Measurements from ENCODE around the gene BCAS3.
"Not testable (repeated sequence)": the region's sequence is repeated elsewhere in the genome, so short reads cannot be mapped to it uniquely, and the experiment has no call there.

BCAS3 gene

DNA sequence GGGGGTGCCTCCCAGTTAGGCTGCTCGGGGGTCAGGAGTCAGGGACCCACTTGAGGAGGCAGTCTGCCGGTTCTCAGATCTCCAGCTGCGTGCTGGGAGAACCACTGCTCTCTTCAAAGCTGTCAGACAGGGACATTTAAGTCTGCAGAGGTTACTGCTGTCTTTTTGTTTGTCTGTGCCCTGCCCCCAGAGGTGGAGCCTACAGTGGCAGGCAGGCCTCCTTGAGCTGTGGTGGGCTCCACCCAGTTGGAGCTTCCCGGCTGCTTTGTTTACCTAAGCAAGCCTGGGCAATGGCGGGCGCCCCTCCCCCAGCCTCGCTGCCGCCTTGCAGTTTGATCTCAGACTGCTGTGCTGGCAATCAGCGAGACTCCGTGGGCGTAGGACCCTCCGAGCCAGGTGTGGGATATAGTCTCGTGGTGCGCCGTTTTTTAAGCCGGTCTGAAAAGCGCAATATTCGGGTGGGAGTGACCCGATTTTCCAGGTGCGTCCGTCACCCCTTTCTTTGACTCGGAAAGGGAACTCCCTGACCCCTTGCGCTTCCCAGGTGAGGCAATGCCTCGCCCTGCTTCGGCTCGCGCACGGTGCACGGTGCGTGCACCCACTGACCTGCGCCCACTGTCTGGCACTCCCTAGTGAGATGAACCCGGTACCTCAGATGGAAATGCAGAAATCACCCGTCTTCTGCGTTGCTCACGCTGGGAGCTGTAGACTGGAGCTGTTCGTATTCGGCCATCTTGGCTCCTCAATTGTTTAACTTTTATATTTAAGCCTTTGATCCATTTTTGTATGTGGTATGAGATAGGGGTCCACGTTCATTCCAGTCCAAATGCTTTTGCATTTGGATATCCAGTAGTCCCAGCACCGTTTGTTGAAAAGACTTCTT is 209.3 kb downstream of the BCAS3 start:
- H3K27me3 Mint-ChIP-seq; H3K9me3 Mint-ChIP-seq; ATAC-seq (replicated peaks; ENCODE audit: extremely low read depth, poor library complexity, severe bottlenecking); DNase-seq (ENCODE audit: low spot score in 2 of 2); H3K4me1 Mint-ChIP-seq; H3K36me3 Mint-ChIP-seq (ENCODE audit: insufficient read depth); H3K27ac Mint-ChIP-seq (ENCODE audit: low read depth): not testable (repeated sequence)
- peak overlapping the region; percentile 71 for H3K4me3 Mint-ChIP-seq

DNA sequence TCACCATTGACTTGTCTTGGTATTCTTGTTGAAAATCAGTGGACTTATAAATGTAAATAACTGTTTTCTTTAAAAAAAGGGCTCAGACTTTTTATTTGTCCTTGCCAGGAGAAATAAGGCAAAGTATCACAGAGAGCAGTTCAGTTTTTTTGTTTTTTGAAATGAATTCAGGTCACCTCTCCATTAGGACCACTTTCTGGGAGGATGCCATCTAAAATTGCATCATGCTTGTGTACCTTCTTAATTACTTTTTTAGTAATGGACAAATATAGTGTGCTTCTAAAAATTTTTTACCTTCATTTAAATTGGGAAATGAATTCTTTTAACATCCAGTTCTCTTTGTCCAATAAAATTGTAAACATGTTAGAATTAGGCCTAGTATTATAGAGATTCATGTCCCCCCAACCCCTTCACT is 210.0 kb downstream of the BCAS3 start:
- peaks cover 1% of the 10 kb centered on the region for H3K36me3 Mint-ChIP-seq (ENCODE audit: insufficient read depth)
- H3K4me3 Mint-ChIP-seq = peak overlapping the region; percentile 71
- H3K27me3 Mint-ChIP-seq = no peaks in the 10 kb centered on the region
- H3K27ac Mint-ChIP-seq (ENCODE audit: low read depth) = no peak overlapping the region
- no peak for ATAC-seq (replicated peaks; ENCODE audit: extremely low read depth, poor library complexity, severe bottlenecking)
- DNase-seq (ENCODE audit: low spot score in 2 of 2) = no peak
- H3K9me3 Mint-ChIP-seq = no peaks in the 10 kb centered on the region
- H3K4me1 Mint-ChIP-seq = no peaks in the 10 kb centered on the region

DNA sequence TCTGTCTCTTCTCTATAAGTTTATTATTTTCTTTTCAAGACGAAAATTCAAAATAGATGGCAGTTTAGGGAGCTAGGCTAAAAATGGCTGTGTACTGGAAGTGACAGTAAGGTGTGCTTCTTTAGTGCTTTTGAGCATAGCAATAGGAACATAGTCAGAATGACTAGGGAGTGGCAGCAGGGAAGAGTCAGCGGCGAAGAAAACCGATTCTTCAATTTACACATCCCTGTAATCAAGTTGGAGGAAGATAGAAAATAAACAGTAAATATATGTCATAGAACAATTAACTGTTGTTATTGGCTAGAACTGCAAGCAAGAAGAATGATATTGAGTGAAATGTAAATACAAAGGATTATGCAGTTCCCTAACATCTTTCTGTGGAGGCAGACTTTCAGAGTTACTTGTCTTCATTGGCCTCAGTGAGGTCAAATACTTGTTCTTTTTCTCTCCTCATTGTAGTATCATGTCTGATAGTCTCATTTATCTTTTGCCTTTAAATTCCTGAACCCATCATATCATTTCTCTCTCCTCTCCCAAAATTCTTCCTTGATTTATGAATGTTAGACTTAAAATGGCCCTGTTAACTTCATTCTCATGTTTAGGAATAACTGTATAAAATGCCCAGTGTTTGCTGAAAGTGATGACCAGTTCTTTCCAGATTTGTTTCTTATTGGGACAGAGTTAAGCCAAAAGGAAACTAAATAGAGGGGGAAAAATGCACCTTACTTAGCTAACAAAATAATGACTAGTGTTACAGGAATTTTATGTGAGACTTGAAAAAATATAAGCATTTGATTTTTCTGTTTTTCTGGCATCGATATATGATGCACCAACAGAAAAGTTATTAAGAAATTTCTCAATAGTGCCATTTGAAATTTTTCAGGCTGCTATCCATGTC is 211.4 kb downstream of the BCAS3 start:
- ATAC-seq (replicated peaks; ENCODE audit: extremely low read depth, poor library complexity, severe bottlenecking) (no peak), DNase-seq (ENCODE audit: low spot score in 2 of 2) (no peak)
- no peak overlapping the region for H3K4me3 Mint-ChIP-seq
- H3K4me1 Mint-ChIP-seq = no peaks in the 10 kb centered on the region
- no peaks in the 10 kb centered on the region for H3K27me3 Mint-ChIP-seq
- H3K36me3 Mint-ChIP-seq (ENCODE audit: insufficient read depth) = peaks cover 3% of the 10 kb centered on the region
- no peaks in the 10 kb centered on the region for H3K9me3 Mint-ChIP-seq
- no peak overlapping the region for H3K27ac Mint-ChIP-seq (ENCODE audit: low read depth)

DNA sequence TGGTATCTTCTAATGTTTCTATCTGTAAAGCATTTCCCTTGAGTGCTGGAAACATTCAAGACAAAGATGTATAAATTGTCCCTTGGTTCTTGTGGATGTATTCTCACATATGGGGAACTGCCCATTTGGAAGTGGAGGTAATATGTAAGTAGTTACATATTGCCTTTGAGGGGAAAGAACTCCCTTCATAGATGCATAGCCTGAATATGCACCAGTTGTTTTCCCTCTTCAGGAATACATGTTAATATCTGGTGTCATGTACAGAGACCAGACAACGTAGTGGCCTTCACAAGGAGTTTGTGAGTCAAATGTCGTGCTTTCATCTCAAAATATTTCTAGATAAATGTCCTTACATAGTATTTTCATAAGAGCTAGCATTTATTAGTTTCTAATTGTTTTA is 213.5 kb downstream of the BCAS3 start:
- ATAC-seq (replicated peaks; ENCODE audit: extremely low read depth, poor library complexity, severe bottlenecking) (no peak), DNase-seq (ENCODE audit: low spot score in 2 of 2) (no peak)
- H3K4me1 Mint-ChIP-seq = no peaks in the 10 kb centered on the region
- H3K27ac Mint-ChIP-seq (ENCODE audit: low read depth) = no peak overlapping the region
- no peak overlapping the region for H3K4me3 Mint-ChIP-seq
- peaks cover 3% of the 10 kb centered on the region for H3K36me3 Mint-ChIP-seq (ENCODE audit: insufficient read depth)
- no peaks in the 10 kb centered on the region for H3K27me3 Mint-ChIP-seq
- H3K9me3 Mint-ChIP-seq = no peaks in the 10 kb centered on the region

DNA sequence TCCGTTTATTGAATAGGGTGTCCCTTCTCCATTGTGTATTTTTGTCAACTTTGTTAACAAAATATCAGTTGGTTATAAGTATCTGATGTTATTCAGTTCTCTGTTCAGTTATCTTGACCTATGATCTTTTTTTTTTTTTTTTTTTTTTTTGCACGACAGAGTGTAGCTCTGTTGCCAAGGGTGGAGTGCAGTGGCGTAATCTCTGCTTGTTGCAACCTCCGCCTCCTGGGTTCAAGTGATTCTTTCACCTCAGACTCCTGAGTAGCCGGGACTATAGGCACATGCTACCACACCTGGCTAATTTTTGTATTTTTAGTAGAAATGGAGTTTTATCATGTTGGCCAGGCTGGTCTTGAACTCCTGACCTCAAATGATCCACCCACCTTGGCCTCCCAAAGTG is 215.8 kb downstream of the BCAS3 start:
- no peak overlapping the region for H3K4me3 Mint-ChIP-seq
- DNase-seq (ENCODE audit: low spot score in 2 of 2) = no peak
- H3K9me3 Mint-ChIP-seq = peaks cover 7% of the 10 kb centered on the region
- H3K27me3 Mint-ChIP-seq = no peaks in the 10 kb centered on the region
- no peak for ATAC-seq (replicated peaks; ENCODE audit: extremely low read depth, poor library complexity, severe bottlenecking)
- no peak overlapping the region for H3K27ac Mint-ChIP-seq (ENCODE audit: low read depth)
- peaks cover 5% of the 10 kb centered on the region for H3K4me1 Mint-ChIP-seq
- H3K36me3 Mint-ChIP-seq (ENCODE audit: insufficient read depth) = peaks cover 3% of the 10 kb centered on the region

DNA sequence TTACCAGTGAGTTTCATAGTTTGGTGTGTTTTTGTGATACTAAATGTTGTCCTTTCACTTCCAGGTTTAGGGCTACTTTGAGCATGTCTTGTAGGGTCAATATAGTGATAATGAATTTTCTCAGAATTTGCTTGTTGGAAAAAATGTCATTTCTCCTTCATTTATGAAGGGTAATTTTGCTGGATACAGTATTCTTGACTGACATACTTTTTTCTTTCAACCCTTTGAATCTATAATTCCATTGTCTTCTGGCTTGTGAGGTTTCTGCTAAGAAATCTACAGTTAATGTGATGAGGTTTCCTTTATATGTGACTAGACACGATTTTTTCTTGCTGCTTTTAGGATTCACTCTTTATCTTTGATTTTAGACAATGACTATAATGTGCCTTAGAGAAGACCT is 219.3 kb downstream of the BCAS3 start:
- Mint-ChIP-seq H3K4me1 (peaks cover 5% of the 10 kb centered on the region), H3K36me3 (ENCODE audit: insufficient read depth) (peaks cover 3% of the 10 kb centered on the region), H3K27ac (ENCODE audit: low read depth) (no peak overlapping the region), H3K4me3 (no peak overlapping the region), H3K9me3 (peaks cover 7% of the 10 kb centered on the region), H3K27me3 (no peaks in the 10 kb centered on the region)
- no peak for ATAC-seq (replicated peaks; ENCODE audit: extremely low read depth, poor library complexity, severe bottlenecking)
- no peak for DNase-seq (ENCODE audit: low spot score in 2 of 2)

DNA sequence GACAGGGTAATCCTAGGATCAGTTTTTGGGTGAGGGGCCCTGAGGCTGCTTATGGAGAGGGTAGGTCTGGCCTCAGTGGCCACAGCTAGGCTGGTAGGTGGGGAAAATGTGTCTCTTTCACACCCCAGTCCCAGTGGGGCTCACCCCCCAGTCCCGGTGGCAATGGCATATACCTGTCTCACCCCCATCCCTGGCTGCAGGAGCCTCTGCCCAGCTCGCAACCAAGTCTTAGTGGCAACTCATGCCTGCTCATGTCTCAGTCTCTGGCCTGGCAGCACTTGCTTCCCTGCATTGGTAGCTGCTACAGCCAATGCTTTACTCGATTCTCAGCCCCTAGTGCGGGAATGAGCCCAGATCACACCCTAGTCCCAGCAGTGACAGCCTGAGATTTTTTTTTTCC is 221.5 kb downstream of the BCAS3 start:
- Mint-ChIP-seq H3K9me3 (peaks cover 7% of the 10 kb centered on the region), H3K4me3 (no peak overlapping the region), H3K4me1 (peaks cover 5% of the 10 kb centered on the region), H3K27ac (ENCODE audit: low read depth) (no peak overlapping the region), H3K27me3 (no peaks in the 10 kb centered on the region), H3K36me3 (ENCODE audit: insufficient read depth) (no peaks in the 10 kb centered on the region)
- no peak for ATAC-seq (replicated peaks; ENCODE audit: extremely low read depth, poor library complexity, severe bottlenecking)
- DNase-seq (ENCODE audit: low spot score in 2 of 2) = no peak

DNA sequence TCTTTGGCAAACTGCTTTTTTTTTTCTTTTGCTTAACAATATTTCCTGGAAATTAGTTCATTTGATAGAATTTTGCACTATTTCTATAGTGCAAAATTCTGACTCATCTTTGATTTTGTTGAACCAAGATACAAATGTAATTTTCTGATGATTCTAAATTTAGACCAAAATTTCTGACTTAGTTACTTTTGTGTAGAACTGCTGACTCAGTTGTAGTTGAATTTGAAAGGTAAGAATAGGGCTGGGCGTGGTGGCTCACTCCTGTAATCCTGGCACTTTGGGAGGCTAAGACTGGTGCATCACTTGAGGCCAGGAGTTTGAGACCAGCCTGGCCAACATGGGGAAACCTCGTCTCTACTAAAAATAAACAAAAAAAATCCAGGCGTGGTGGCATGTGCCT is 223.0 kb downstream of the BCAS3 start:
- Mint-ChIP-seq H3K4me1 (peaks cover 5% of the 10 kb centered on the region), H3K36me3 (ENCODE audit: insufficient read depth) (no peaks in the 10 kb centered on the region), H3K27me3 (no peaks in the 10 kb centered on the region), H3K4me3 (no peak overlapping the region), H3K27ac (ENCODE audit: low read depth) (no peak overlapping the region), H3K9me3 (peaks cover 7% of the 10 kb centered on the region)
- DNase-seq (ENCODE audit: low spot score in 2 of 2) (no peak), ATAC-seq (replicated peaks; ENCODE audit: extremely low read depth, poor library complexity, severe bottlenecking) (no peak)

DNA sequence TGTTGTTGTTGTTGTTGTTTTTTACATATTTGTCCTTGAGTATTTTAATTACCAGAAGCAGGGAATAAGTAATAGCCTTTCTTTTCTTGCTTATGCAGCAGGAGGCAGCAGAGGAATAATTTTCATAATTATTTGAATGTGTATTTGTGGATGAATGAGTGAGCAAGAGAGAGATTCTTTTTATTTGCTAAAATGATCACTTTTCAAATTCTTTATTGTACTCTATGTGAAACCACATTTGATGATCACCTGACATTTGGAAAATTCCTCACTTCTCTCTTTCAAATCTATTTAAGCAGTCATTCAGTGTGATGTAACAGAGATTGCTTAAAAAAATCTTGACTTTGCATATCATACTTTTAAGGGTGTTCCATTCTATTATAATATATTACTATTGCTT is 223.6 kb downstream of the BCAS3 start:
- DNase-seq (ENCODE audit: low spot score in 2 of 2) = no peak
- Mint-ChIP-seq H3K4me1 (peaks cover 5% of the 10 kb centered on the region), H3K9me3 (peaks cover 7% of the 10 kb centered on the region), H3K27me3 (no peaks in the 10 kb centered on the region), H3K36me3 (ENCODE audit: insufficient read depth) (no peaks in the 10 kb centered on the region), H3K4me3 (no peak overlapping the region), H3K27ac (ENCODE audit: low read depth) (no peak overlapping the region)
- ATAC-seq (replicated peaks; ENCODE audit: extremely low read depth, poor library complexity, severe bottlenecking) = no peak

DNA sequence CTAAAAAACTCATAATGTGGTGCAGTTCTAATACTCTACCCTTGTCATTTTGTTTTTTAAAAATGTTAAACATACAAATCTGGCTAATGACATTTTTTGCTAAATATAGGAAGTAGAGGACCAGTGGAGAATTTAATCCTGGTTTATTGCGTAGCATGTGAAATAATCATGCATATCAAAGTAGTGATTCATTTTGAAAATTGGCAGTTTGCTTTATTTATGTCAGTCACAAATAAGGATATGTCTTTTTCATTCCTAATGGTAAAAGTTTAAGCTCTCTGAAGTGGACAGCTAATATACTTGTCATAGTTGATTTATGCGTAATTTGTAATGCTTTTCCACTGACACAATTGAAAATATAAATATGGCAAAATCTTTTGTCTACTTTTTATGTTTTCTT is 224.2 kb downstream of the BCAS3 start:
- no peak overlapping the region for H3K4me3 Mint-ChIP-seq
- ATAC-seq (replicated peaks; ENCODE audit: extremely low read depth, poor library complexity, severe bottlenecking) = no peak
- peaks cover 3% of the 10 kb centered on the region for H3K9me3 Mint-ChIP-seq
- H3K27ac Mint-ChIP-seq (ENCODE audit: low read depth) = no peak overlapping the region
- H3K36me3 Mint-ChIP-seq (ENCODE audit: insufficient read depth) = no peaks in the 10 kb centered on the region
- no peak for DNase-seq (ENCODE audit: low spot score in 2 of 2)
- no peaks in the 10 kb centered on the region for H3K27me3 Mint-ChIP-seq
- H3K4me1 Mint-ChIP-seq = peaks cover 5% of the 10 kb centered on the region

DNA sequence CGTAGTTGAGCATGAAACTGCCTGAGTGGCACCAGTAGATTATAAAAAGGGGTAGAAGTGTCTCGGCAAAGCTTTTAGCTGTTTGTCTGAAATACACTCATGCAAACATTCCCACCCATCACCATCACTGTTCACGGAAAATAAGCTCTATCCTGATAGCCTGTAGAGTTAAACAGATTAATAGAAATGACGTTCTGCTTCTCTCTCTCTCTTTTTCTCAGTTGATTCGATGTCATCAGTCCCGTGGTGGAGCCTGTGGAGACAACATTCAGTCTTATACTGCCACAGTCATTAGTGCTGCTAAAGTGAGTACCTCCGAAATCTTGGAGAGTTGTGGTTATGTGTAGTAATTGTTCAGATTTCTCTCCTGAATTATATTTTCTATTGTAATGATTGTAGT is 224.7 kb downstream of the BCAS3 start:
- ATAC-seq (replicated peaks; ENCODE audit: extremely low read depth, poor library complexity, severe bottlenecking) (no peak), DNase-seq (ENCODE audit: low spot score in 2 of 2) (no peak)
- Mint-ChIP-seq H3K4me3 (no peak overlapping the region), H3K36me3 (ENCODE audit: insufficient read depth) (no peaks in the 10 kb centered on the region), H3K9me3 (no peaks in the 10 kb centered on the region), H3K27me3 (no peaks in the 10 kb centered on the region), H3K4me1 (peaks cover 5% of the 10 kb centered on the region), H3K27ac (ENCODE audit: low read depth) (no peak overlapping the region)

DNA sequence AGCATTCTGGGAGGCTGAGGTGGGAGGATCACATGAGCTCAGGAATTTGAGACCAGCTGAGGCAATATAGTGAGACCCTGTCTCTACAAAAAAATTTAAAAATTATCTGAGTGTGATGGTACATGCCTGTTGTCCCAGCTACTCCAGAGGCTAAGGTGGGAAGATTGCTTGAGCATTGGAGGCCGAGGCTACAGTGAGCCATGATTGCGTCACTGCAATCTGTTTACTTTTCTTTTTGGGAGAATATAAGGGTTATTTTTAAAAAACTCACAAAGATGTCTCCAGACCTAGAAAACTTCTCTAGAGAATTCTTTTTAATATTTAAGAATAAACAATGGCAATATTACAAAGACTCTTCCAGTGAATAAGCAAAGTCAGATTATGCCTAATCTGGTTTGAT is 226.9 kb downstream of the BCAS3 start:
- H3K27ac Mint-ChIP-seq (ENCODE audit: low read depth) = no peak overlapping the region
- ATAC-seq (replicated peaks; ENCODE audit: extremely low read depth, poor library complexity, severe bottlenecking) (no peak), DNase-seq (ENCODE audit: low spot score in 2 of 2) (no peak)
- no peaks in the 10 kb centered on the region for H3K9me3 Mint-ChIP-seq
- no peak overlapping the region for H3K4me3 Mint-ChIP-seq
- no peaks in the 10 kb centered on the region for H3K4me1 Mint-ChIP-seq
- no peaks in the 10 kb centered on the region for H3K27me3 Mint-ChIP-seq
- H3K36me3 Mint-ChIP-seq (ENCODE audit: insufficient read depth) = no peaks in the 10 kb centered on the region

DNA sequence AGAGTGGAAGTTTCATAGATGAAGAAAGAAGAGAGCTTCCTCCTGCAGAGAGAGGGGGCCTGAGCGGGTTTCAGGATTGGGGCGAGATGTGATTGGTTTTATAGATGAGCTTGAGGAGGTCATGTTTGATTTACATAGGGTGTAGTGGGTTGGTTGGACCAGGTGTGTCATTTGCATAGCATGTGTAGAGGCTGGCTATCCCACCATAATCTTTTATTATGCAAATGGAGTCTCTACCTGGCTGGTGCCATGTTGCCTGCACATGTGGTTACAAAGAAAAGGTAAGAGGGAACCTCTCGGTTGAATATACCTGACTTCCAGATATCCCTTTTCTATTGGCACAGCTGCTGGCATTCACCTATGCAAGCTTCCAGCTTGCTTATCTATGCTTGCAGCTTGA is 228.1 kb downstream of the BCAS3 start:
- ATAC-seq (replicated peaks; ENCODE audit: extremely low read depth, poor library complexity, severe bottlenecking) (no peak), DNase-seq (ENCODE audit: low spot score in 2 of 2) (no peak)
- H3K27ac Mint-ChIP-seq (ENCODE audit: low read depth) = no peak overlapping the region
- H3K4me3 Mint-ChIP-seq = no peak overlapping the region
- no peaks in the 10 kb centered on the region for H3K36me3 Mint-ChIP-seq (ENCODE audit: insufficient read depth)
- no peaks in the 10 kb centered on the region for H3K9me3 Mint-ChIP-seq
- H3K4me1 Mint-ChIP-seq = no peaks in the 10 kb centered on the region
- no peaks in the 10 kb centered on the region for H3K27me3 Mint-ChIP-seq

All from central memory CD8-positive, alpha-beta T cell (primary cell).